ENCODE measurements around the gene RBAK. TPM values are rescaled to one million over a fixed set of nuclear protein-coding genes. Genes with fewer than 3 reads are reported as not detected.
"Not testable (repeated sequence)": the region's sequence is repeated elsewhere in the genome, so short reads cannot be mapped to it uniquely, and the experiment has no call there.

Gene RBAK
- total RNA-seq, 1 experiment from 2014 or later = 18.5 TPM

- Histone ChIP-seq H4K8ac (replicated peaks; ENCODE audit: insufficient read length, low read depth, low read length) (no peak overlapping the region), H4K20me1 (ENCODE audit: control insufficient read depth, insufficient read depth, insufficient read length) (no peaks in the 10 kb centered on the region), H3T11ph (ENCODE audit: low read length) (no peak overlapping the region), H2BK120ac (ENCODE audit: low read depth, low read length, poor library complexity, severe bottlenecking) (no peak overlapping the region), H3K79me2 (ENCODE audit: insufficient read depth, low read length) (no peaks in the 10 kb centered on the region), H3K23ac (ENCODE audit: insufficient read length, low read depth, low read length) (no peak overlapping the region), H3K23me2 (ENCODE audit: insufficient read length, low read depth, low read length, poor library complexity, severe bottlenecking) (no peaks in the 10 kb centered on the region), H3K14ac (ENCODE audit: insufficient read depth, low read length) (no peak overlapping the region), H2BK12ac (ENCODE audit: insufficient read length, low read depth, low read length) (no peak overlapping the region), H3K9me3 (ENCODE audit: control insufficient read depth, low read depth, low read length) (no peaks in the 10 kb centered on the region), H3K27me3 (ENCODE audit: insufficient read depth, low read length) (no peaks in the 10 kb centered on the region), H2AFZ (ENCODE audit: low read length) (no peak overlapping the region), H3K4ac (ENCODE audit: low read depth, low read length) (no peak overlapping the region), H2BK20ac (ENCODE audit: low read depth, low read length, poor library complexity, severe bottlenecking) (no peak overlapping the region), H3K4me2 (ENCODE audit: insufficient read depth, insufficient read length, low read length) (no peak overlapping the region), H3K4me1 (ENCODE audit: insufficient read depth, low read length) (no peaks in the 10 kb centered on the region), H2AK5ac (ENCODE audit: insufficient read length, low read length) (no peak overlapping the region), H4K5ac (ENCODE audit: insufficient read length, low read depth, low read length) (no peak overlapping the region), H3K9ac (ENCODE audit: extremely low read depth, insufficient read length, low read length) (no peak overlapping the region), H3K56ac (ENCODE audit: insufficient read length, low read depth, low read length) (no peak overlapping the region), H2BK5ac (ENCODE audit: insufficient read length, low read length) (no peak overlapping the region), H3K27ac (ENCODE audit: insufficient read length, low read depth, low read length) (no peak overlapping the region), H3K18ac (ENCODE audit: insufficient read length, low read depth, low read length) (no peak overlapping the region), H3K79me1 (ENCODE audit: insufficient read depth, low read depth, low read length, poor library complexity, severe bottlenecking) (no peaks in the 10 kb centered on the region), H4K91ac (ENCODE audit: insufficient read length, low read depth, low read length) (no peak overlapping the region), H2BK15ac (ENCODE audit: low read depth, low read length) (no peak overlapping the region)
- WGBS (ENCODE audit: extremely low coverage, insufficient read length, low lambda C conversion rate) = no CpG with 5 or more reads among the region's 9 CpGs
- H3K4me1 Mint-ChIP-seq = no peaks in the 10 kb centered on the region
- peaks cover 2 to 6% of the 10 kb centered on the region in 2 experiments; a peak in 3 of 5 replicates for H3K9me3 Mint-ChIP-seq
- peaks cover 2 to 9% (median 7%) of the 10 kb centered on the region in 3 experiments; a peak in 5 of 7 replicates for H3K36me3 Mint-ChIP-seq (ENCODE audit: insufficient read depth in 1 of 3, low read depth in 3 of 3)
- no peak overlapping the region for H3K27ac Mint-ChIP-seq
- no peak for DNase-seq
- H3K27me3 Mint-ChIP-seq (ENCODE audit: low read depth) = no peaks in the 10 kb centered on the region
- TF ChIP-seq, protein P1, sequence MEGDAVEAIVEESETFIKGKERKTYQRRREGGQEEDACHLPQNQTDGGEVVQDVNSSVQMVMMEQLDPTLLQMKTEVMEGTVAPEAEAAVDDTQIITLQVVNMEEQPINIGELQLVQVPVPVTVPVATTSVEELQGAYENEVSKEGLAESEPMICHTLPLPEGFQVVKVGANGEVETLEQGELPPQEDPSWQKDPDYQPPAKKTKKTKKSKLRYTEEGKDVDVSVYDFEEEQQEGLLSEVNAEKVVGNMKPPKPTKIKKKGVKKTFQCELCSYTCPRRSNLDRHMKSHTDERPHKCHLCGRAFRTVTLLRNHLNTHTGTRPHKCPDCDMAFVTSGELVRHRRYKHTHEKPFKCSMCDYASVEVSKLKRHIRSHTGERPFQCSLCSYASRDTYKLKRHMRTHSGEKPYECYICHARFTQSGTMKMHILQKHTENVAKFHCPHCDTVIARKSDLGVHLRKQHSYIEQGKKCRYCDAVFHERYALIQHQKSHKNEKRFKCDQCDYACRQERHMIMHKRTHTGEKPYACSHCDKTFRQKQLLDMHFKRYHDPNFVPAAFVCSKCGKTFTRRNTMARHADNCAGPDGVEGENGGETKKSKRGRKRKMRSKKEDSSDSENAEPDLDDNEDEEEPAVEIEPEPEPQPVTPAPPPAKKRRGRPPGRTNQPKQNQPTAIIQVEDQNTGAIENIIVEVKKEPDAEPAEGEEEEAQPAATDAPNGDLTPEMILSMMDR (conservative IDR thresholded peaks at IDR 0.05) = no peak
- no peak overlapping the region for H3K4me3 Mint-ChIP-seq
Observed at GRCh38 chr7:5020098-5020497, 25.6 kb upstream of the RBAK start.

- H3K36me3 Mint-ChIP-seq (ENCODE audit: insufficient read depth in 1 of 3, low read depth in 3 of 3); H3K4ac ChIP-seq (ENCODE audit: low read depth, low read length); H3K79me2 ChIP-seq (ENCODE audit: insufficient read depth, low read length): not testable (repeated sequence)
Observed at GRCh38 chr7:5020976-5021550, 24.6 kb upstream of the RBAK start.

More at GRCh38 chr7:5020976-5021550, 24.6 kb upstream of the RBAK start:
- H3K9me3 Mint-ChIP-seq; H3K27ac Mint-ChIP-seq; H3K56ac ChIP-seq (ENCODE audit: insufficient read length, low read depth, low read length); H3K9me3 ChIP-seq (ENCODE audit: control insufficient read depth, low read depth, low read length); H4K8ac ChIP-seq (replicated peaks; ENCODE audit: insufficient read length, low read depth, low read length); H3K23ac ChIP-seq (ENCODE audit: insufficient read length, low read depth, low read length); H3T11ph ChIP-seq (ENCODE audit: low read length); H4K91ac ChIP-seq (ENCODE audit: insufficient read length, low read depth, low read length); H3K18ac ChIP-seq (ENCODE audit: insufficient read length, low read depth, low read length); H2BK12ac ChIP-seq (ENCODE audit: insufficient read length, low read depth, low read length); H3K9ac ChIP-seq (ENCODE audit: extremely low read depth, insufficient read length, low read length); H2AK5ac ChIP-seq (ENCODE audit: insufficient read length, low read length); H3K27me3 ChIP-seq (ENCODE audit: insufficient read depth, low read length); H3K23me2 ChIP-seq (ENCODE audit: insufficient read length, low read depth, low read length, poor library complexity, severe bottlenecking); H3K14ac ChIP-seq (ENCODE audit: insufficient read depth, low read length); H3K27ac ChIP-seq (ENCODE audit: insufficient read length, low read depth, low read length); H4K5ac ChIP-seq (ENCODE audit: insufficient read length, low read depth, low read length); H2BK120ac ChIP-seq (ENCODE audit: low read depth, low read length, poor library complexity, severe bottlenecking); H2BK15ac ChIP-seq (ENCODE audit: low read depth, low read length); H2BK20ac ChIP-seq (ENCODE audit: low read depth, low read length, poor library complexity, severe bottlenecking); H4K20me1 ChIP-seq (ENCODE audit: control insufficient read depth, insufficient read depth, insufficient read length); DNase-seq; H3K27me3 Mint-ChIP-seq (ENCODE audit: low read depth); H3K4me1 Mint-ChIP-seq; H3K79me1 ChIP-seq (ENCODE audit: insufficient read depth, low read depth, low read length, poor library complexity, severe bottlenecking); H3K4me2 ChIP-seq (ENCODE audit: insufficient read depth, insufficient read length, low read length); H2BK5ac ChIP-seq (ENCODE audit: insufficient read length, low read length); H3K4me3 Mint-ChIP-seq; H2AFZ ChIP-seq (ENCODE audit: low read length); H3K4me1 ChIP-seq (ENCODE audit: insufficient read depth, low read length): not testable (repeated sequence)
- WGBS (ENCODE audit: extremely low coverage, insufficient read length, low lambda C conversion rate) = no CpG with 5 or more reads among the region's 14 CpGs

Data from H9 (cell line).